Endothelial cell of umbilical vein (primary cell): ENCODE measurements around the gene TGFBR2. TPM values are rescaled to one million over a fixed set of nuclear protein-coding genes. Genes with fewer than 3 reads are reported as not detected.

ENCODE experiments used
- BruUV-seq: library from RNA; stranded (reverse); fragments of 400-500 nt; replicated peaks from 2 replicates; lab custom pipeline; 2021; lab: Mats Ljungman, UMichigan
- CTCF ChIA-PET: fragments of 300-600, 350-600 bp; sonication (Branson Sonifier 250); formaldehyde crosslinking; loops from one replicate; lab custom pipeline; 2021; ENCODE audit warnings: antibody characterized with exemption, inconsistent platforms; lab: Charles Lee
- POLR2A ChIA-PET: fragments of 300-600, 350-600 bp; sonication (Branson Sonifier 250); formaldehyde crosslinking; loops from one replicate; lab custom pipeline; 2021; ENCODE audit warnings: antibody characterized with exemption, inconsistent platforms; lab: Charles Lee
- DNase-seq: peaks from one replicate; pipeline ENCODE4 v3.0.0-alpha.2; 2011; ENCODE audit warnings: low read depth, low spot score
- FAIRE-seq: peaks from 2 replicates; lab custom pipeline; 2011; peaks lifted over from hg19 to GRCh38; lab: Jason Lieb, UNC
- H2AFZ ChIP-seq: 2 replicates; pipeline ENCODE4 v1.6.0; 2012; ENCODE audit warnings: low read depth, low read length, control low read depth, inconsistent platforms
- H3K27ac ChIP-seq: 2 replicates; pipeline ENCODE4 v1.5.1; 2011; ENCODE audit warnings: low read depth, mild to moderate bottlenecking, control low read depth, low read length, moderate library complexity; ENCODE audit not compliant: insufficient read depth
- H3K27me3 ChIP-seq, 2 experiments: 2 replicates each; pipeline versions ENCODE4 v1.6.0 to v1.6.1; 2011; ENCODE audit warnings: low read length in 2 of 2, mixed read lengths in 1 of 2; ENCODE audit not compliant: control insufficient read depth in 2 of 2, insufficient read depth in 2 of 2
- H3K36me3 ChIP-seq, 2 experiments: 2 replicates in 1 of 2; 3 replicates in 1 of 2; pipeline ENCODE4 v1.5.1; 2011; ENCODE audit warnings: low read length in 2 of 2, mild to moderate bottlenecking in 1 of 2, moderate library complexity in 1 of 2; ENCODE audit not compliant: control insufficient read depth in 2 of 2, insufficient read depth in 2 of 2; ENCODE audit errors: extremely low read depth in 1 of 2
- H3K4me1 ChIP-seq: 3 replicates; pipeline ENCODE4 v1.5.1; 2011; ENCODE audit warnings: mild to moderate bottlenecking, low read length; ENCODE audit not compliant: control insufficient read depth, insufficient read depth; ENCODE audit errors: extremely low read depth
- H3K4me2 ChIP-seq: 2 replicates; pipeline ENCODE4 v1.6.1; 2011; ENCODE audit warnings: low read length, control low read depth, mixed read lengths; ENCODE audit not compliant: insufficient read depth
- H3K4me3 ChIP-seq, 3 experiments: fragments of 200-600 bp in 1 of 3; sonication (generic), shearing (Covaris generic) in 1 of 3; replicated peaks in 1 of 3; 2 replicates each; pipeline ENCODE4 v1.5.1; 2011 to 2016; ENCODE audit warnings: control low read depth in 3 of 3, low read length in 3 of 3, mild to moderate bottlenecking in 2 of 3, inconsistent platforms in 1 of 3, low read depth in 1 of 3, moderate library complexity in 1 of 3; ENCODE audit not compliant: insufficient read depth in 1 of 3
- H3K79me2 ChIP-seq: 2 replicates; pipeline ENCODE4 v1.6.0; 2012; ENCODE audit warnings: low read length, inconsistent platforms; ENCODE audit not compliant: control insufficient read depth, insufficient read depth
- H3K9ac ChIP-seq: replicated peaks from 2 replicates; pipeline ENCODE3; 2011; ENCODE audit warnings: low read length, control low read depth; ENCODE audit not compliant: insufficient read depth; ENCODE audit errors: extremely low read depth
- H3K9me1 ChIP-seq: replicated peaks from 3 replicates; pipeline ENCODE4 v1.6.0; 2011; ENCODE audit warnings: mild to moderate bottlenecking, low read length; ENCODE audit not compliant: control insufficient read depth, insufficient read depth; ENCODE audit errors: extremely low read depth
- H3K9me3 ChIP-seq: replicated peaks from 2 replicates; pipeline ENCODE4 v1.5.1; 2012; ENCODE audit warnings: low read length, inconsistent platforms; ENCODE audit not compliant: control insufficient read depth, insufficient read depth
- H4K20me1 ChIP-seq: replicated peaks from 2 replicates; pipeline ENCODE3; 2011; ENCODE audit warnings: mild to moderate bottlenecking, low read length; ENCODE audit not compliant: control insufficient read depth, insufficient read depth; ENCODE audit errors: extremely low read depth
- EZH2 ChIP-seq: IDR thresholded peaks from 2 replicates; pipeline ENCODE4 v1.6.1; 2012; ENCODE audit warnings: borderline replicate concordance, low read depth, mild to moderate bottlenecking, moderate library complexity, low read length, inconsistent platforms; ENCODE audit not compliant: severe bottlenecking
- FOS ChIP-seq: IDR thresholded peaks from 2 replicates; pipeline ENCODE4 v1.6.1; 2011; ENCODE audit warnings: mild to moderate bottlenecking, low read length, moderate library complexity, borderline replicate concordance; ENCODE audit not compliant: insufficient read depth
- GATA2 ChIP-seq: IDR thresholded peaks from 2 replicates; pipeline ENCODE4 v1.7.0; 2011; ENCODE audit warnings: low read depth, mild to moderate bottlenecking, moderate library complexity, mixed read lengths, low read length; ENCODE audit not compliant: insufficient read length, insufficient read depth
- JUN ChIP-seq: IDR thresholded peaks from 2 replicates; pipeline ENCODE4 v1.6.1; 2011; ENCODE audit warnings: borderline replicate concordance, low read depth; ENCODE audit not compliant: insufficient read length, insufficient read depth
- MYC ChIP-seq: IDR thresholded peaks from one replicate; pipeline ENCODE4 v1.6.1; 2011; ENCODE audit warnings: mild to moderate bottlenecking, low read depth, low read length
- POLR2A ChIP-seq: IDR thresholded peaks from 2 replicates; pipeline ENCODE4 v1.6.1; 2012; ENCODE audit warnings: low read depth, mild to moderate bottlenecking, control low read depth, low read length
- POLR2AphosphoS5 ChIP-seq: IDR thresholded peaks from 2 replicates; pipeline ENCODE4 v1.6.1; 2012; ENCODE audit warnings: low read depth, mild to moderate bottlenecking, control low read depth, low read length, moderate library complexity; ENCODE audit not compliant: insufficient read depth
- dilution Hi-C: fragments of 300-500 bp; cut with MboI; formaldehyde crosslinking; loops from one replicate; pipeline ENCODE4 v1.15.0; 2019; ENCODE audit warnings: low sequenced_read_pairs; ENCODE audit not compliant: extremely low pct_ligation_motif_present
- intact Hi-C: fragments of 100-400 bp; cut with micrococcal nuclease; formaldehyde crosslinking; loops from one replicate; pipeline ENCODE4 v1.10.0; 2022
- polyA plus RNA-seq, 4 experiments: library from polyadenylated mRNA; depleted of rRNA in 3 of 4; stranded (reverse) in 3 of 4; unstranded in 1 of 4; fragments of >200 nt; gene quantifications; 2 replicates each; pipeline versions ENCODE4 v1.2.1 to v1.2.3, GENCODE V29; 2011 to 2012; ENCODE audit warnings: missing spikeins in 1 of 4
- total RNA-seq: library from RNA; stranded (reverse); gene quantifications from 2 replicates; pipeline ENCODE4 v1.2.3, GENCODE V29; 2021
- TF ChIP-seq, protein P1 (sequence below), 2 donors: IDR thresholded peaks; 1 replicate in 1 of 2; 2 replicates in 1 of 2; pipeline ENCODE4 v1.5.1; 2011; ENCODE audit warnings: low read length in 2 of 2, mild to moderate bottlenecking in 2 of 2, moderate library complexity in 2 of 2, control low read depth in 1 of 2, inconsistent platforms in 1 of 2, low read depth in 1 of 2; ENCODE audit not compliant: insufficient read depth in 1 of 2; ENCODE audit errors: extremely low read depth in 1 of 2
- TF ChIP-seq, protein P2 (sequence below): IDR thresholded peaks from 2 replicates; pipeline ENCODE4 v1.6.1; 2011; ENCODE audit not compliant: insufficient read depth, insufficient read length

TGFBR2 gene
- total and polyA plus RNA-seq, 2 donors (not counting 3 experiments of a cell fraction or from before 2014, with no cell fraction given) = 227 to 250 TPM

GRCh38 chr3:30596152-30596551, 10.2 kb upstream of the TGFBR2 start:
- intact Hi-C loops (no loop called here), dilution Hi-C loops (no loop called here)
- ChIA-PET CTCF (no interaction called here), POLR2A (no interaction called here)
- H3K27me3 ChIP-seq = no peaks in the 10 kb centered on the region
- H3K27ac ChIP-seq = no peak overlapping the region
- H3K9me3 ChIP-seq = no peaks in the 10 kb centered on the region
- no peaks in the 10 kb centered on the region for H3K9me1 ChIP-seq
- H2AFZ ChIP-seq = no peak overlapping the region
- H4K20me1 ChIP-seq = no peaks in the 10 kb centered on the region
- H3K79me2 ChIP-seq = no peaks in the 10 kb centered on the region
- no peaks in the 10 kb centered on the region for H3K36me3 ChIP-seq
- H3K9ac ChIP-seq = no peak overlapping the region
- H3K4me1 ChIP-seq = peaks cover 8% of the 10 kb centered on the region
- no peak overlapping the region for H3K4me3 ChIP-seq
- DNase-seq (no peak), FAIRE-seq (no peak)
- no TSS peak for BruUV-seq
- peak; percentile 9 for TF ChIP-seq JUN
- no peak for TF ChIP-seq EZH2
- no peak for TF ChIP-seq GATA2
- no peak overlapping the region for H3K4me2 ChIP-seq

DNA sequence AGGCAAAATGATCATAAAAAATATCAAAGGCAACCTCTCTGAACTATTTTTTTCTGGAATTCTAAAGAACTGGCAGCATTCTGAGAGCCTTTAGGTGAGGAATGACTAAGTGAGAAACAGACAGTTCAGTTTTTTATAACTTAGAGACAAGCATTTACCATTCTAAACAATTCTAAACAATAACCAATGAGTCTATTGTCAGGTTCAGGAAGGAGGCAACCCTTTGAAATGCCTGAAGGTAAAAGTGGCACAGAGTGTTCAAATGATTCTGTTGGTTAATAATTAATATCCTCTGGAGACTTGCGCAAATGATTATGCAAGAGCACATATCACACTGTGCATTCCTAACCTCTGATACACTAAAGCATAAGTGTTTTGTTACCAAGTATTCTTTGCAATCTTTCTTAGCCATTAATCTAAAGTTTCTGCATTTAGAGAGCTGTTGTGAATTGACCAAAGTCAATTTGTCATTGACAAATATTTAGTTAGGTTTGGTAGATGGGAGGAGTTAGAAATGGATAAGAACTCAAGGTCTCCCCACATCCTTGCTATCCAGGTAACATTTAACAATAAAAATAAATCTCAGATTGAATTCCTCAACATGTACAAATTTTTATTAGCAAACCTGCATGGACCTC, 9.2 kb upstream of the TGFBR2 start:
- Histone ChIP-seq H3K9ac (no peak overlapping the region), H3K27me3 (no peaks in the 10 kb centered on the region), H3K36me3 (no peaks in the 10 kb centered on the region), H3K27ac (no peak overlapping the region), H3K4me3 (no peak overlapping the region), H3K79me2 (no peaks in the 10 kb centered on the region), H4K20me1 (no peaks in the 10 kb centered on the region), H3K9me3 (no peaks in the 10 kb centered on the region), H3K9me1 (no peaks in the 10 kb centered on the region), H3K4me2 (peak overlapping the region; percentile 16), H2AFZ (no peak overlapping the region), H3K4me1 (peaks cover 8% of the 10 kb centered on the region)
- TF ChIP-seq POLR2A (no peak), MYC (no peak), GATA2 (no peak), EZH2 (no peak), JUN (no peak), FOS (no peak), POLR2AphosphoS5 (no peak)
- TF ChIP-seq, protein P1, sequence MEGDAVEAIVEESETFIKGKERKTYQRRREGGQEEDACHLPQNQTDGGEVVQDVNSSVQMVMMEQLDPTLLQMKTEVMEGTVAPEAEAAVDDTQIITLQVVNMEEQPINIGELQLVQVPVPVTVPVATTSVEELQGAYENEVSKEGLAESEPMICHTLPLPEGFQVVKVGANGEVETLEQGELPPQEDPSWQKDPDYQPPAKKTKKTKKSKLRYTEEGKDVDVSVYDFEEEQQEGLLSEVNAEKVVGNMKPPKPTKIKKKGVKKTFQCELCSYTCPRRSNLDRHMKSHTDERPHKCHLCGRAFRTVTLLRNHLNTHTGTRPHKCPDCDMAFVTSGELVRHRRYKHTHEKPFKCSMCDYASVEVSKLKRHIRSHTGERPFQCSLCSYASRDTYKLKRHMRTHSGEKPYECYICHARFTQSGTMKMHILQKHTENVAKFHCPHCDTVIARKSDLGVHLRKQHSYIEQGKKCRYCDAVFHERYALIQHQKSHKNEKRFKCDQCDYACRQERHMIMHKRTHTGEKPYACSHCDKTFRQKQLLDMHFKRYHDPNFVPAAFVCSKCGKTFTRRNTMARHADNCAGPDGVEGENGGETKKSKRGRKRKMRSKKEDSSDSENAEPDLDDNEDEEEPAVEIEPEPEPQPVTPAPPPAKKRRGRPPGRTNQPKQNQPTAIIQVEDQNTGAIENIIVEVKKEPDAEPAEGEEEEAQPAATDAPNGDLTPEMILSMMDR (IDR thresholded peaks at IDR 0.05; ENCODE audit: extremely low read depth in 1 of 2, insufficient read depth in 1 of 2, low read depth in 1 of 2, low read length in 2 of 2) = no peak
- TF ChIP-seq, protein P2, sequence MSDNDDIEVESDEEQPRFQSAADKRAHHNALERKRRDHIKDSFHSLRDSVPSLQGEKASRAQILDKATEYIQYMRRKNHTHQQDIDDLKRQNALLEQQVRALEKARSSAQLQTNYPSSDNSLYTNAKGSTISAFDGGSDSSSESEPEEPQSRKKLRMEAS = no peak
- FAIRE-seq (peak; percentile 31), DNase-seq (no peak)
- intact Hi-C loops = no loop called here
- POLR2A ChIA-PET = no interaction called here
- CTCF ChIA-PET = no interaction called here
- dilution Hi-C loops = no loop called here
- BruUV-seq = no TSS peak
